ENCODE data around the gene TNRC6A.
"Not testable (repeated sequence)": the region's sequence is repeated elsewhere in the genome, so short reads cannot be mapped to it uniquely, and the experiment has no call there.

Gene TNRC6A

DNA sequence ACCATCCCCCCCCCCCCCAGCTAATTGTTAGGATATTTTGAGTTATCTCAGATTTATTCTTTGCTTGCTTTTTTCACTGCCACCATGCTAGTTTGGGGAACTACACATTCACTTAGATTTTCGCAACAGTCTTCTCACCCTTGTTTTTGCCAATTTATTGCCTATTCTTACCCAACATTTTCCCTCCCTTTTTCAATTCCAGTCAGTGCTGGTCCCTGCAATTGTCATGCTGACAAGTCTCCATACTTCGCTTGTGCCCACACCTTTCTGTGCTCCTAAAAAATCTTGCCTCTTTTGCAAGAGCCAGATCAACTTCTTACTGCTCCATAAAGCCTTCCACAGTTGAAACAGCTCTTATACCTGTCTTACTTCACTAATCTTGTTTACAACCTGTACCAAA is 16.3 kb downstream of the TNRC6A start:
- no peak for DNase-seq (ENCODE audit: low read depth)
- H3K4me3 ChIP-seq (ENCODE audit: low read length): no peak overlapping the region
- TF ChIP-seq, protein P1, sequence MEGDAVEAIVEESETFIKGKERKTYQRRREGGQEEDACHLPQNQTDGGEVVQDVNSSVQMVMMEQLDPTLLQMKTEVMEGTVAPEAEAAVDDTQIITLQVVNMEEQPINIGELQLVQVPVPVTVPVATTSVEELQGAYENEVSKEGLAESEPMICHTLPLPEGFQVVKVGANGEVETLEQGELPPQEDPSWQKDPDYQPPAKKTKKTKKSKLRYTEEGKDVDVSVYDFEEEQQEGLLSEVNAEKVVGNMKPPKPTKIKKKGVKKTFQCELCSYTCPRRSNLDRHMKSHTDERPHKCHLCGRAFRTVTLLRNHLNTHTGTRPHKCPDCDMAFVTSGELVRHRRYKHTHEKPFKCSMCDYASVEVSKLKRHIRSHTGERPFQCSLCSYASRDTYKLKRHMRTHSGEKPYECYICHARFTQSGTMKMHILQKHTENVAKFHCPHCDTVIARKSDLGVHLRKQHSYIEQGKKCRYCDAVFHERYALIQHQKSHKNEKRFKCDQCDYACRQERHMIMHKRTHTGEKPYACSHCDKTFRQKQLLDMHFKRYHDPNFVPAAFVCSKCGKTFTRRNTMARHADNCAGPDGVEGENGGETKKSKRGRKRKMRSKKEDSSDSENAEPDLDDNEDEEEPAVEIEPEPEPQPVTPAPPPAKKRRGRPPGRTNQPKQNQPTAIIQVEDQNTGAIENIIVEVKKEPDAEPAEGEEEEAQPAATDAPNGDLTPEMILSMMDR (conservative IDR thresholded peaks at IDR 0.05; ENCODE audit: low read length): no peak

DNA sequence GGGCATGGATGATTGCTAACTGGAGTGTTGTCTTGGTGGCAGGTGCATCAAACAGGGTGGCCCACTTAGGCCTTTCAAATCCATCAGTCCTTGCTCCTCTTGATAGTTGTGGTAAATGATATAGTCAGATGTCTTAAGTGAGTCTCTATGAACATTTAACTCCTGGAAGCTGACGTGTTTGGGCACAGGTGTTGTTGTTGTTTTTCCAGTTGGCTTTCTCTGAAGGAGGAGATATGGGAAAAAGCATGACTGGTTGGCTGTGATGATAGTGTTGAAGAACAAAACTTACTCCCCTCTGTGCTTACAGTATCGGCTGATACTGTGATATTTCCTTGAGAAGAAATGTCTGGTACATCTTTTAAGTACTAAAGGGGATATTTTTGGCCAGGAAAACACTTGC is 18.0 kb downstream of the TNRC6A start:
- H3K4me3 ChIP-seq (ENCODE audit: low read length): no peak overlapping the region
- TF ChIP-seq, protein P1 (conservative IDR thresholded peaks at IDR 0.05; ENCODE audit: low read length): no peak
- DNase-seq (ENCODE audit: low read depth): no peak

DNA sequence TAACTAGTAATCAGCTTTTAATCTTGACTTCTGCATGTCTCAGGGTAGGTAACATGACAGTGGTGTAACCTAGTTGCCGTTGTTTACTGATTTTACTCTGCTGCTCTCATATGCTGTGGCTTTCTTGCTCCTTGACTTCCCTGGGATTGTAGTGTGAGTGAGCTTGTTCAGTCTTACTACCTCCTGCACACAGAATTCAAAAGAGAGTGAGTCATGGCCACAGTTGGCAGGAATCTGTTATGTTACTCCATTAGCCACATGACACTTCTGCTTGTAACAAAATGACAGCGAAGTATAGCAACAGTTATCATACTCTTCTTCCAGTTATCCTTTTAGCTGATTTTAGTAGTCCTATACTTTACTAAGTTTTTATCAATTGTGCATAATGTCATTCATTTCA is 18.8 kb downstream of the TNRC6A start:
- DNase-seq (ENCODE audit: low read depth): peak; percentile 91
- TF ChIP-seq, protein P1 (conservative IDR thresholded peaks at IDR 0.05; ENCODE audit: low read length): no peak
- no peak overlapping the region for H3K4me3 ChIP-seq (ENCODE audit: low read length)

DNA sequence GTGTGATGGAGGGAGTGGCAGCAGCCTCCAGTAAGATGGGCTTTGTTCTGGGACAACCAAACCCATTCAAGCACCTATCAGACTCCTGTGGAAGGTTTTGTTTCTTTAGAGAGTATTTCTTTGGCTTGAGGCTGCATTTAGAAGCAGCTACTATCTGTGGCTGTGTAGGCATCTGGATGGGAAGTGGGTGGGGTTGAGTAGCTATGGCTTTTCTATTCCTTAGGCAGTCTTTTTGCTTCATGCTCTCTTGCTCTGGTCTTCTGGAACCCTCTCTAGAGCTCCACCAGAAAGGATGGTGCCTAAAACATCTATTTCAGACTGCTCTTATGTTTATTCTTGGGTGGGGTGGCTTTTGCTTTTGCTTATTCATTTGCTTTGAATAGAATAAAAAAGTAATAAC is 19.9 kb downstream of the TNRC6A start:
- TF ChIP-seq, protein P1 (conservative IDR thresholded peaks at IDR 0.05; ENCODE audit: low read length): no peak
- no peak overlapping the region for H3K4me3 ChIP-seq (ENCODE audit: low read length)
- DNase-seq (ENCODE audit: low read depth): no peak

DNA sequence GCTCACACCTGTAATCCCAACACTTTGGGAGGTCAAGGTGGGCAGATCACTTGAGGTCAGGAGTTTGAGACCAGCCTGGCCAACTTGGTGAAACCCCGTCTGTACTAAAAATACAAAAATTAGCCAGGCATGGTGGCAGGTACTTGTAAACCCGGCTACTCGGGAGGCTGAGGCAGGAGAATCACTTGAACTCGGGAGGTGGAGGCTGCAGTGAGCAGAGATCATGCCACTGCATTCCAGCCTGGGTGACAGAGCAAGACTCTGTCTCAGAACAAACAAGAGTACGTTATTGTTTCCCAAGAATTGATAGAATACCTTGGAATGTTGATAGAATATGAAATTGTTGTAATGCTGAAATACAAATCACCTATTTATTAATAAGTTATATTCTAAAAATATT is 20.4 kb downstream of the TNRC6A start:
- DNase-seq (ENCODE audit: low read depth); H3K4me3 ChIP-seq (ENCODE audit: low read length): not testable (repeated sequence)

DNA sequence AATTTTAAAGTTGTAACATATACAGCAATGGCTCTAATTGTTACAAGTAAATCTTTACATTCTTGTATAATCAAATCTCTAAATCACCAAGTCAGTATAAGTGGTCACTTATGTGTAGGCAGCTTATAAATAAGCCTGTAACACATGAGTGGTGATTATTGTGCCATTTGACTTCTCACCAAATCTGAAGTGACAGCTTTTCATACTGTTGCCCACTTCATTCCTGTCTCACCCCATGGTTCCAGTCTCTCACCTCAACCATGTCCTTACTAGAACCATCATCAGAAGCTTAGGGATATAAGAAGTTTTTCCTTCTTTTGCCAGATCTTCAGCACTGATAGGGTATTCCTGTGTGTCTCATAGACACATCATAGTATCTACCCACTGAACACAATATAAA is 23.5 kb downstream of the TNRC6A start:
- no peak for DNase-seq (ENCODE audit: low read depth)
- no peak overlapping the region for H3K4me3 ChIP-seq (ENCODE audit: low read length)
- TF ChIP-seq, protein P1 (conservative IDR thresholded peaks at IDR 0.05; ENCODE audit: low read length): no peak

DNA sequence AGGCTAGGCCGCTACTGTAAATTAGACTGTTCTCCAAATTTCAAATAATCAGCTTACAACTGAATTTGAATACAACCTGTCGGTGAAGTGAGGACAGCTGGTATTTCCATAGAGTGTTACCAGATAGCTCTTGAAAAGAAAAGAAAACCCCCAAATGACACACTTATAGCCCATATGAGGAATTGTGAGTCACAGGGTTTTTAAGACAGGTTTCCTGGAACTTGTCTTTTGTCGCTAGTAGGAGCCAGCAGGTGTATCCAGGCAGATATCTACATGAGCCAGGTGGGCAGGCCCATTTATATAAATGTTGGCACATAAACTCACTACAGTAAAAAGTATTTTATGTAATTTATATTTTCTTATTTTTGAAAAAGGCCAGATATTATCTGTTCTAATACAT is 24.0 kb downstream of the TNRC6A start:
- DNase-seq (ENCODE audit: low read depth): no peak
- no peak overlapping the region for H3K4me3 ChIP-seq (ENCODE audit: low read length)
- TF ChIP-seq, protein P1 (conservative IDR thresholded peaks at IDR 0.05; ENCODE audit: low read length): no peak

DNA sequence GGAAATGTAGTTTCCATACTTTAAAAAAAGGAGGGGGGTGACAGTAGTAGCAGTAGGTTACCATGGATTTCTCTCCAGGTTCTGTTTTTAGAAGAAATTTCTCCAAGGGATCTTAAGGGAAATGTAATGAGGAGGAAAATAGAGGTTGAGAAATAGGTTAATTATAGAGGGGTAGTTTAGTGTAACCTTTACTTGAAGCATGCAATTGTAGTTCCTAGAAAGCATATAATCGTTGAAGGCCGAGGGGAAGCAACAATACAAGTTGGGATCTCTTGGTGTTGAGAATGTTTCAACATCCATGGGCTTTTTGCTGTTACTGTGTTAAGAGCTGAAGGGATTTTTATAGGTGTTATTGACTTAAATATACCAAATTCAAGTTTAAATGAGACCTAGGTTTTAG is 25.1 kb downstream of the TNRC6A start:
- DNase-seq (ENCODE audit: low read depth): no peak
- H3K4me3 ChIP-seq (ENCODE audit: low read length): no peak overlapping the region
- TF ChIP-seq, protein P1 (conservative IDR thresholded peaks at IDR 0.05; ENCODE audit: low read length): no peak
